ENCODE data around the gene PSME4. TPM values are rescaled to one million over a fixed set of nuclear protein-coding genes. Genes with fewer than 3 reads are reported as not detected.

The PSME4 gene, protein sequence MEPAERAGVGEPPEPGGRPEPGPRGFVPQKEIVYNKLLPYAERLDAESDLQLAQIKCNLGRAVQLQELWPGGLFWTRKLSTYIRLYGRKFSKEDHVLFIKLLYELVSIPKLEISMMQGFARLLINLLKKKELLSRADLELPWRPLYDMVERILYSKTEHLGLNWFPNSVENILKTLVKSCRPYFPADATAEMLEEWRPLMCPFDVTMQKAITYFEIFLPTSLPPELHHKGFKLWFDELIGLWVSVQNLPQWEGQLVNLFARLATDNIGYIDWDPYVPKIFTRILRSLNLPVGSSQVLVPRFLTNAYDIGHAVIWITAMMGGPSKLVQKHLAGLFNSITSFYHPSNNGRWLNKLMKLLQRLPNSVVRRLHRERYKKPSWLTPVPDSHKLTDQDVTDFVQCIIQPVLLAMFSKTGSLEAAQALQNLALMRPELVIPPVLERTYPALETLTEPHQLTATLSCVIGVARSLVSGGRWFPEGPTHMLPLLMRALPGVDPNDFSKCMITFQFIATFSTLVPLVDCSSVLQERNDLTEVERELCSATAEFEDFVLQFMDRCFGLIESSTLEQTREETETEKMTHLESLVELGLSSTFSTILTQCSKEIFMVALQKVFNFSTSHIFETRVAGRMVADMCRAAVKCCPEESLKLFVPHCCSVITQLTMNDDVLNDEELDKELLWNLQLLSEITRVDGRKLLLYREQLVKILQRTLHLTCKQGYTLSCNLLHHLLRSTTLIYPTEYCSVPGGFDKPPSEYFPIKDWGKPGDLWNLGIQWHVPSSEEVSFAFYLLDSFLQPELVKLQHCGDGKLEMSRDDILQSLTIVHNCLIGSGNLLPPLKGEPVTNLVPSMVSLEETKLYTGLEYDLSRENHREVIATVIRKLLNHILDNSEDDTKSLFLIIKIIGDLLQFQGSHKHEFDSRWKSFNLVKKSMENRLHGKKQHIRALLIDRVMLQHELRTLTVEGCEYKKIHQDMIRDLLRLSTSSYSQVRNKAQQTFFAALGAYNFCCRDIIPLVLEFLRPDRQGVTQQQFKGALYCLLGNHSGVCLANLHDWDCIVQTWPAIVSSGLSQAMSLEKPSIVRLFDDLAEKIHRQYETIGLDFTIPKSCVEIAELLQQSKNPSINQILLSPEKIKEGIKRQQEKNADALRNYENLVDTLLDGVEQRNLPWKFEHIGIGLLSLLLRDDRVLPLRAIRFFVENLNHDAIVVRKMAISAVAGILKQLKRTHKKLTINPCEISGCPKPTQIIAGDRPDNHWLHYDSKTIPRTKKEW (N-terminal part only)
- 10 to 100 TPM; 40.2 to 52.8 TPM for total RNA-seq
- 10 to 100 TPM; 15.4 to 16.7 TPM for polyA plus RNA-seq

DNA sequence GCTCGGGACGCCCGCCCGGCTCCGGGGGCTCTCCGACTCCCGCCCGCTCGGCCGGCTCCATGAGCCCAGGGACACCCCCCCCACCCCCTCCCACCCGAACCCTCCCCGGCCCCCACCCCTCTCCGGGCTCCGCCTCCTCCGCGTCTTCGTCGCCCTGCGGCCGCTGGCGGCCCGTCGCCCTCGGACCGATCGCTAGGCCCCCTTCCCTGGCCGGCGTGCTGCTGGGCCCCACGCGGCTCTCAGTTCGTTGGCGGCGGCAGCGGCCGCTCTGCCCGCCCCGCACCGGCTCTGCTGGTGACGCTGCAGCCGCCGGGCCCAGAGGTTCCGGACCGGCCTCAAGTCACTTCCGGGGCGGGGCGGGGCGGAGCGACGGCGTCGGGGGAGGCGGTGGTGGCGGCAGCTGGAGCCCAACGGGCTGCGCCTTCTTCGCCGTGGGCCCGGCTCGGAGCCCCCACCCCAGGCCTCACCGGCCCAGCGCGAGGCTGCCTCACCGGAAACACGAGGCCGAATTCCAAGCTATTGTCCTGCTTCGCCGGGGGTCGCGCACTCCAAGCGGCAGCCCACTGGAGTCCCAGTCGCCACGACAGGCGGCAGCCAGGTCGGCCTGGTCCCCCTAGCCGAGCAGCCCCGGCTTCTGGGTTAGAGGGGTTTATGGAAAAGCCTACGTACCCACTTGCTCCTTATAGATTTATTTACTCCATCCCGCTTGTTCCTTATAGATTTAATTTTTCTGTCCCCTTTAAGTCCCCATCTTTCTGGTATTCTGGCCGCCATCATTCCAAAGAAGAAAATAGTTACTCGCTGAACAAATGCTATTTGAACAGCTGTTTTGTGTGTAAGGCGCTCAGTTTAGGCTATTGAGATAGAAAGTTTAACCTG is at the start of gene PSME4:
TSS of gene PSME4 (minus strand) at position 270 of the 879 bp plus-strand sequence. CDS start at position 61, 209 bp downstream.
- no peak for TF ChIP-seq SP1 (IDR thresholded peaks at IDR 0.05)
- peak; percentile 87 for TF ChIP-seq YY1 (IDR thresholded peaks at IDR 0.05)
- no peak for TF ChIP-seq NR2F2 (IDR thresholded peaks at IDR 0.05)
- no peak for TF ChIP-seq CTCF (IDR thresholded peaks at IDR 0.05; ENCODE audit: low read depth, low read length, missing input control)
- no peak for TF ChIP-seq HNF4G (IDR thresholded peaks at IDR 0.05)
- peak; percentile 35 to 83 for TF ChIP-seq GABPA (IDR thresholded peaks at IDR 0.05 in 1 of 2, conservative IDR thresholded peaks at IDR 0.05 in 1 of 2)
- Histone ChIP-seq H3K9ac (ENCODE audit: low read depth in 1 of 2, low read length in 2 of 2) (peak within 1 kb of the TSS; percentile 94 to 98), H3K27me3 (ENCODE audit: control insufficient read depth in 4 of 4, insufficient read depth in 4 of 4, low read length in 3 of 4) (no peaks in the 10 kb centered on the region), H3K4me3 (ENCODE audit: low read depth in 1 of 3, low read length in 3 of 3) (peak within 1 kb of the TSS; percentile 93 to 95 (median 93)), H3K27ac (ENCODE audit: low read depth in 1 of 2, low read length in 2 of 2) (peak within 1 kb of the TSS; percentile 85 to 98), H3K36me3 (ENCODE audit: control insufficient read depth in 4 of 4, insufficient read depth in 3 of 4, low read depth in 1 of 4, low read length in 3 of 4) (peaks cover 0 to 14% (median 6%) of the 10 kb centered on the region in 4 donors), H3K9me3 (ENCODE audit: control insufficient read depth in 4 of 4, low read length in 3 of 4) (no peaks in the 10 kb centered on the region), H3K4me1 (ENCODE audit: control insufficient read depth in 4 of 4, insufficient read depth in 4 of 4, low read length in 3 of 4) (peaks cover 0 to 17% (median 8%) of the 10 kb centered on the region in 4 donors)
- under 1% methylated on average over 81 of the region's 81 CpGs for WGBS
- peak; percentile 99 for DNase-seq (ENCODE audit: low spot score)

- 73% methylated on average over 1 of the region's 1 CpG for WGBS
- Histone ChIP-seq H3K27me3 (ENCODE audit: control insufficient read depth in 4 of 4, insufficient read depth in 4 of 4, low read length in 3 of 4) (no peaks in the 10 kb centered on the region), H3K27ac (ENCODE audit: low read depth in 1 of 2, low read length in 2 of 2) (no peak overlapping the region), H3K9me3 (ENCODE audit: control insufficient read depth in 4 of 4, low read length in 3 of 4) (peaks cover 0 to 3% (median 0%) of the 10 kb centered on the region in 4 donors), H3K4me3 (ENCODE audit: low read depth in 1 of 3, low read length in 3 of 3) (no peak overlapping the region), H3K4me1 (ENCODE audit: control insufficient read depth in 4 of 4, insufficient read depth in 4 of 4, low read length in 3 of 4) (no peaks in the 10 kb centered on the region), H3K36me3 (ENCODE audit: control insufficient read depth in 4 of 4, insufficient read depth in 3 of 4, low read depth in 1 of 4, low read length in 3 of 4) (peaks cover 0 to 2% (median 0%) of the 10 kb centered on the region in 4 donors), H3K9ac (ENCODE audit: low read depth in 1 of 2, low read length in 2 of 2) (no peak overlapping the region)
- no peak for DNase-seq (ENCODE audit: low spot score)
- TF ChIP-seq NR2F2 (IDR thresholded peaks at IDR 0.05), result no peak
- no peak for TF ChIP-seq CTCF (IDR thresholded peaks at IDR 0.05; ENCODE audit: low read depth, low read length, missing input control)
- no peak for TF ChIP-seq EGR1 (IDR thresholded peaks at IDR 0.05; ENCODE audit: low read depth in 2 of 2)
- TF ChIP-seq GABPA (IDR thresholded peaks at IDR 0.05 in 1 of 2, conservative IDR thresholded peaks at IDR 0.05 in 1 of 2), result no peak
- no peak for TF ChIP-seq HNF4A (conservative IDR thresholded peaks at IDR 0.05)
- no peak for TF ChIP-seq TAF1 (conservative IDR thresholded peaks at IDR 0.05)
- no peak for TF ChIP-seq FOXA2 (IDR thresholded peaks at IDR 0.05)
- no peak for TF ChIP-seq REST (IDR thresholded peaks at IDR 0.05)
- TF ChIP-seq RXRA (IDR thresholded peaks at IDR 0.05), result no peak
- TF ChIP-seq SP1 (IDR thresholded peaks at IDR 0.05), result no peak
These were observed 45.3 kb upstream of the PSME4 start for GRCh38 chr2:54015798-54016699.

Measured in liver (tissue), 9 donors.